ENCODE results near the gene GAPDH.

Gene GAPDH

GRCh38 chr12:6500466-6500865, 33.9 kb upstream of the GAPDH start:
- H3K4me1 ChIP-seq = peaks cover 21% of the 10 kb centered on the region
- no peak overlapping the region for H3K27ac ChIP-seq
- no peak overlapping the region for H3K9ac ChIP-seq
- no peaks in the 10 kb centered on the region for H3K27me3 ChIP-seq
- H3K4me2 ChIP-seq = no peak overlapping the region
- no peaks in the 10 kb centered on the region for H3K9me3 ChIP-seq
- peaks cover 20% of the 10 kb centered on the region; the same call in 1 of the 2 replicates for H4K20me1 ChIP-seq
- TF ChIP-seq Cebpa-rat (IDR thresholded peaks at IDR 0.05) = no peak
- H3K36me3 ChIP-seq = peaks cover 98% of the 10 kb centered on the region
- H3K4me3 ChIP-seq = no peak overlapping the region

- Histone ChIP-seq H3K27ac (no peak overlapping the region), H3K4me1 (no peaks in the 10 kb centered on the region), H3K27me3 (no peaks in the 10 kb centered on the region), H3K4me3 (no peak overlapping the region), H3K4me2 (no peak overlapping the region), H4K20me1 (peaks cover 55% of the 10 kb centered on the region), H3K9me3 (no peaks in the 10 kb centered on the region), H3K9ac (no peak overlapping the region), H3K36me3 (peaks cover 98% of the 10 kb centered on the region)
- no peak for TF ChIP-seq Cebpa-rat (IDR thresholded peaks at IDR 0.05)
These were observed 27.0 kb upstream of the GAPDH start for GRCh38 chr12:6507102-6507998.

DNA sequence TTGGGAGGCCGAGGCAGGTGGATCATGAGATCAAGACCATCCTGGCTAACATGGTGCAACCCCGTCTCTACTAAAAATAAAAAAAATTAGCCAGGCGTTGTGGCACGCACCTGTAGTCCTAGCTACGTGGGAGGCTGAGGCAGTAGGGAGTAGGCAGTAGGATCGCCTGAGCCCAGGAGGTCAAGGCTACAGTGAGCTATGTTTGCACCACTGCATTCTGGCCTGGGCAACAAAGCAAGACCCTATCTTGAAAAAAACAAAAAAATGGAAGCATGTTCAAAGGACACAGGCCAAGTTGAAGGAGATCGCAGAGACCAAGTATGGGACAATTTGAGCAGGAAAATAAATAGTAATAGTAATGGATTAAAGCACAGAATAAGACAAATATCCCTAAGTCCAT, 26.2 kb upstream of the GAPDH start:
- H3K4me1 ChIP-seq = no peaks in the 10 kb centered on the region
- H3K27ac ChIP-seq = no peak overlapping the region
- H3K27me3 ChIP-seq = no peaks in the 10 kb centered on the region
- H4K20me1 ChIP-seq = peaks cover 55% of the 10 kb centered on the region
- H3K4me3 ChIP-seq = no peak overlapping the region
- H3K36me3 ChIP-seq = peaks cover 98% of the 10 kb centered on the region
- H3K4me2 ChIP-seq = no peak overlapping the region
- no peak overlapping the region for H3K9ac ChIP-seq
- TF ChIP-seq Cebpa-rat (IDR thresholded peaks at IDR 0.05) = no peak
- H3K9me3 ChIP-seq = no peaks in the 10 kb centered on the region

GRCh38 chr12:6520186-6520585, 14.1 kb upstream of the GAPDH start:
- no peaks in the 10 kb centered on the region for H3K27me3 ChIP-seq
- H3K4me2 ChIP-seq = no peak overlapping the region
- no peaks in the 10 kb centered on the region for H3K9me3 ChIP-seq
- H3K27ac ChIP-seq = no peak overlapping the region
- no peaks in the 10 kb centered on the region for H3K4me1 ChIP-seq
- no peak overlapping the region for H3K4me3 ChIP-seq
- peaks cover 100% of the 10 kb centered on the region for H3K36me3 ChIP-seq
- no peak for TF ChIP-seq Cebpa-rat (IDR thresholded peaks at IDR 0.05)
- no peak overlapping the region for H3K9ac ChIP-seq
- H4K20me1 ChIP-seq = no peaks in the 10 kb centered on the region

DNA sequence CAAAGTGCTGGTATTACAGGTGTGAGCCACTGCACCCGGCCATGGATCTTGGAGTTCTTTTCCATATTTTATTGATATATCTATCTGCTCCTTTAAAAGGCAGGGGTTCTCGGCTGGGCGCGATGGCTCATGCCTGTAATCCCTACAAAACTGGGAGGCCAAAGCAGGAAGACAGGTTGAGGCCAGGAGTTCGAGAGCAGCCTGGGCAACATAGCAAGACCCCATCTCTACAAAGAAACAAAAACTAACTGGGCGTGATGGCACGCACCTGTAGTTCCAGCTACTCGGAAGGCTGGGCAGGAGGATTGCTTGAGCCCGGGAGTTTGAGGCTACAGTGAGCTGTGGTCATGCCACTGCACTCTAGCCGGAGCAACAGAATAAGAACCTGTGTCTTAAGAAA, 12.1 kb upstream of the GAPDH start:
- H3K9me3 ChIP-seq = no peaks in the 10 kb centered on the region
- H3K4me2 ChIP-seq = no peak overlapping the region
- no peak overlapping the region for H3K27ac ChIP-seq
- no peak overlapping the region for H3K4me3 ChIP-seq
- H3K4me1 ChIP-seq = no peaks in the 10 kb centered on the region
- TF ChIP-seq Cebpa-rat (IDR thresholded peaks at IDR 0.05) = no peak
- no peaks in the 10 kb centered on the region for H4K20me1 ChIP-seq
- no peaks in the 10 kb centered on the region for H3K27me3 ChIP-seq
- no peak overlapping the region for H3K9ac ChIP-seq
- peaks cover 100% of the 10 kb centered on the region for H3K36me3 ChIP-seq

- no peaks in the 10 kb centered on the region for H3K4me1 ChIP-seq
- no peaks in the 10 kb centered on the region for H4K20me1 ChIP-seq
- H3K27ac ChIP-seq = no peak overlapping the region
- H3K9me3 ChIP-seq = no peaks in the 10 kb centered on the region
- H3K36me3 ChIP-seq = peaks cover 100% of the 10 kb centered on the region
- H3K4me3 ChIP-seq = no peak overlapping the region
- no peak for TF ChIP-seq Cebpa-rat (IDR thresholded peaks at IDR 0.05)
- H3K4me2 ChIP-seq = no peak overlapping the region
- no peaks in the 10 kb centered on the region for H3K27me3 ChIP-seq
- no peak overlapping the region for H3K9ac ChIP-seq
These were observed 10.6 kb upstream of the GAPDH start for GRCh38 chr12:6523708-6524107.

- no peaks in the 10 kb centered on the region for H3K4me1 ChIP-seq
- H3K4me2 ChIP-seq = no peak overlapping the region
- no peak overlapping the region for H3K27ac ChIP-seq
- no peaks in the 10 kb centered on the region for H3K9me3 ChIP-seq
- no peaks in the 10 kb centered on the region for H3K27me3 ChIP-seq
- no peak overlapping the region for H3K4me3 ChIP-seq
- no peak overlapping the region for H3K9ac ChIP-seq
- no peaks in the 10 kb centered on the region for H4K20me1 ChIP-seq
- peaks cover 100% of the 10 kb centered on the region for H3K36me3 ChIP-seq
- no peak for TF ChIP-seq Cebpa-rat (IDR thresholded peaks at IDR 0.05)
These were observed 9.7 kb upstream of the GAPDH start for GRCh38 chr12:6524648-6525047.

DNA sequence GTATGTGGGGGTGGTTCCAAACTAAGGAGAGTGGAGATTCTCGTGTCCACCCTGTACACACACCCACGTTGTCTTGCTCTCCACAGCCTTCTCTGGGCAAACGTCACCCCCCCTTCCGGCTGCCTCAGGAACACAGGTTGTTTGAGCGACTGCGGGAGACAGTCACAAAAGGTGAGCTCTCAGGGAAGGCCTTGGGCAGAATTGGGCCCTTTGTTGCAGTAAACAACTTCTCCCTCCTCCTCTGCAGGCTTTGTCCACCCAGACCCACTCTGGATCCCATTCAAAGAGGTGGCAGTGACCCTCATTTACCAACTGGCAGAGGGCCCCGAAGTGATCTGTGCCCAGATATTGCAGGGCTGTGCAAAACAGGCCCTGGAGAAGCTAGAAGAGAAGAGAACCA, 8.1 kb upstream of the GAPDH start:
- H3K27ac ChIP-seq = no peak overlapping the region
- peaks cover 2% of the 10 kb centered on the region; the same call in 1 of the 2 replicates for H3K4me1 ChIP-seq
- TF ChIP-seq Cebpa-rat (IDR thresholded peaks at IDR 0.05) = no peak
- no peaks in the 10 kb centered on the region for H3K27me3 ChIP-seq
- no peak overlapping the region for H3K4me3 ChIP-seq
- H3K9ac ChIP-seq = no peak overlapping the region
- H4K20me1 ChIP-seq = no peaks in the 10 kb centered on the region
- H3K9me3 ChIP-seq = no peaks in the 10 kb centered on the region
- H3K36me3 ChIP-seq = peaks cover 100% of the 10 kb centered on the region
- no peak overlapping the region for H3K4me2 ChIP-seq

GRCh38 chr12:6526766-6527525, 7.4 kb upstream of the GAPDH start:
- Histone ChIP-seq H3K36me3 (peaks cover 98% of the 10 kb centered on the region), H3K27me3 (no peaks in the 10 kb centered on the region), H3K27ac (no peak overlapping the region), H3K9me3 (no peaks in the 10 kb centered on the region), H3K4me1 (peaks cover 9% of the 10 kb centered on the region), H3K9ac (no peak overlapping the region), H3K4me2 (no peak overlapping the region), H3K4me3 (no peak overlapping the region), H4K20me1 (no peaks in the 10 kb centered on the region)
- no peak for TF ChIP-seq Cebpa-rat (IDR thresholded peaks at IDR 0.05)

GRCh38 chr12:6527711-6528110, 6.6 kb upstream of the GAPDH start:
- Histone ChIP-seq H3K9me3 (no peaks in the 10 kb centered on the region), H3K4me1 (peaks cover 17% of the 10 kb centered on the region), H3K9ac (no peak overlapping the region), H3K4me2 (no peak overlapping the region), H3K36me3 (peaks cover 90% of the 10 kb centered on the region), H3K27ac (no peak overlapping the region), H3K27me3 (no peaks in the 10 kb centered on the region), H3K4me3 (no peak overlapping the region), H4K20me1 (no peaks in the 10 kb centered on the region)
- TF ChIP-seq Cebpa-rat (IDR thresholded peaks at IDR 0.05) = no peak
